DOHH2 (cell line): ENCODE measurements around the gene TANGO2.

Experiments used
- EZH2phosphoT487 ChIP-seq: fragments of 200-600 bp; sonication (generic); IDR thresholded peaks from 2 replicates; pipeline ENCODE4 v1.6.1; 2017; ENCODE audit warnings: borderline replicate concordance, mild to moderate bottlenecking, antibody characterized with exemption, low read length, moderate library complexity, mixed read lengths
- TF ChIP-seq, protein P1 (sequence below): fragments of 200-600 bp; sonication (generic); IDR thresholded peaks from one replicate; pipeline ENCODE4 v1.5.1; 2014; ENCODE audit warnings: antibody characterized with exemption, mild to moderate bottlenecking, low read depth, low read length; ENCODE audit not compliant: poor library complexity, severe bottlenecking

DNA sequence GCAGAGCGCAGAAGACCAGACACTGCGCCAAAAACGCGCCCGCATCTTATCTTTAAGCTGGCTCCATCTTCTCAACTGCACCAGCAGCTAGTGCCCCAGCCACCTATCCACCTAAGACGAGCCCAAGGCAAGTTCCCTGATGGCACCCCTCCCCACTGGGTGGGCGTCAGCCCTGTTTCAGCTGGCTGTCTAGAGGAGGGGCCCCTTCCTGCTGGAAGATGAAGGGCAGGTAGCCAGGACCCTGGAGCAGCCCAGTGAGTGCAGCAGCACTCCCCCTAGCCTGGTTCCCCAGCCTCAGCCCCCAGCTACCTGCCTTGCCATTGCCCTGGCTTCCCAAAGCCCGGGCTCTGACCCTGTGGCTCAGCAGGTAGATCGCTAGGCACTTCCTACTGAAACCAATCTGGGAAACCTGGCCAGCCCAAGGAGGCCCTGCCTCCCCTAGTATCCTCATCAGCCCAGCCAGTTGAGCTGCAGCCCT, 32.5 kb upstream of the TANGO2 start:
- TF ChIP-seq, protein P1, sequence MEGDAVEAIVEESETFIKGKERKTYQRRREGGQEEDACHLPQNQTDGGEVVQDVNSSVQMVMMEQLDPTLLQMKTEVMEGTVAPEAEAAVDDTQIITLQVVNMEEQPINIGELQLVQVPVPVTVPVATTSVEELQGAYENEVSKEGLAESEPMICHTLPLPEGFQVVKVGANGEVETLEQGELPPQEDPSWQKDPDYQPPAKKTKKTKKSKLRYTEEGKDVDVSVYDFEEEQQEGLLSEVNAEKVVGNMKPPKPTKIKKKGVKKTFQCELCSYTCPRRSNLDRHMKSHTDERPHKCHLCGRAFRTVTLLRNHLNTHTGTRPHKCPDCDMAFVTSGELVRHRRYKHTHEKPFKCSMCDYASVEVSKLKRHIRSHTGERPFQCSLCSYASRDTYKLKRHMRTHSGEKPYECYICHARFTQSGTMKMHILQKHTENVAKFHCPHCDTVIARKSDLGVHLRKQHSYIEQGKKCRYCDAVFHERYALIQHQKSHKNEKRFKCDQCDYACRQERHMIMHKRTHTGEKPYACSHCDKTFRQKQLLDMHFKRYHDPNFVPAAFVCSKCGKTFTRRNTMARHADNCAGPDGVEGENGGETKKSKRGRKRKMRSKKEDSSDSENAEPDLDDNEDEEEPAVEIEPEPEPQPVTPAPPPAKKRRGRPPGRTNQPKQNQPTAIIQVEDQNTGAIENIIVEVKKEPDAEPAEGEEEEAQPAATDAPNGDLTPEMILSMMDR, result no peak
- TF ChIP-seq EZH2phosphoT487, result no peak
